ENCODE measurements around the gene PDXK.

The PDXK gene

GRCh38 chr21:43691086-43691795 is 27.7 kb upstream of the PDXK start:
- no peak for ATAC-seq
- TF ChIP-seq ZC3H10 (CRISPR knock-in tag; IDR thresholded peaks at IDR 0.05): no peak
- TF ChIP-seq TSHZ2 (CRISPR knock-in tag; IDR thresholded peaks at IDR 0.05): no peak
- TF ChIP-seq ZNF70 (CRISPR knock-in tag; IDR thresholded peaks at IDR 0.05): no peak
- TF ChIP-seq ZNF565 (CRISPR knock-in tag; conservative IDR thresholded peaks at IDR 0.05; ENCODE audit: low read depth): no peak
- no peak for TF ChIP-seq RARB (CRISPR knock-in tag; IDR thresholded peaks at IDR 0.05)
- no peak for TF ChIP-seq ZFP3 (CRISPR knock-in tag; IDR thresholded peaks at IDR 0.05)
- TF ChIP-seq CREB5 (CRISPR knock-in tag; IDR thresholded peaks at IDR 0.05; ENCODE audit: low read depth): no peak
- TF ChIP-seq POU6F1 (CRISPR knock-in tag; IDR thresholded peaks at IDR 0.05; ENCODE audit: borderline replicate concordance, low read depth): no peak
- no peak for TF ChIP-seq TCF4 (CRISPR knock-in tag; IDR thresholded peaks at IDR 0.05; ENCODE audit: borderline replicate concordance)
- TF ChIP-seq ESRRG (CRISPR knock-in tag; IDR thresholded peaks at IDR 0.05): no peak
- no peak for TF ChIP-seq ISL1 (CRISPR knock-in tag; IDR thresholded peaks at IDR 0.05)
- no peak for TF ChIP-seq PPARA (CRISPR knock-in tag; IDR thresholded peaks at IDR 0.05; ENCODE audit: borderline replicate concordance)
- no peak for TF ChIP-seq ZFP30 (CRISPR knock-in tag; IDR thresholded peaks at IDR 0.05)

GRCh38 chr21:43691801-43692200 is 27.1 kb upstream of the PDXK start:
- TF ChIP-seq ZC3H10 (CRISPR knock-in tag; IDR thresholded peaks at IDR 0.05) (no peak), CSRNP3 (CRISPR knock-in tag; IDR thresholded peaks at IDR 0.05) (no peak), TOX (CRISPR knock-in tag; IDR thresholded peaks at IDR 0.05; ENCODE audit: borderline replicate concordance) (no peak), GLIS3 (CRISPR knock-in tag; IDR thresholded peaks at IDR 0.05) (no peak), TCF4 (CRISPR knock-in tag; IDR thresholded peaks at IDR 0.05; ENCODE audit: borderline replicate concordance) (no peak), RARB (CRISPR knock-in tag; IDR thresholded peaks at IDR 0.05) (no peak), ESRRG (CRISPR knock-in tag; IDR thresholded peaks at IDR 0.05) (no peak), BACH2 (CRISPR knock-in tag; IDR thresholded peaks at IDR 0.05; ENCODE audit: borderline replicate concordance) (no peak), ZNF70 (CRISPR knock-in tag; IDR thresholded peaks at IDR 0.05) (no peak), TSHZ2 (CRISPR knock-in tag; IDR thresholded peaks at IDR 0.05) (no peak), PPARA (CRISPR knock-in tag; IDR thresholded peaks at IDR 0.05; ENCODE audit: borderline replicate concordance) (no peak), ISL1 (CRISPR knock-in tag; IDR thresholded peaks at IDR 0.05) (no peak)
- no peak for ATAC-seq

- ATAC-seq: no peak
- TF ChIP-seq PATZ1 (CRISPR knock-in tag; IDR thresholded peaks at IDR 0.05; ENCODE audit: borderline replicate concordance) (no peak), BACH2 (CRISPR knock-in tag; IDR thresholded peaks at IDR 0.05; ENCODE audit: borderline replicate concordance) (no peak), GLIS3 (CRISPR knock-in tag; IDR thresholded peaks at IDR 0.05) (no peak), ZNF8 (CRISPR knock-in tag; IDR thresholded peaks at IDR 0.05) (no peak), ZNF70 (CRISPR knock-in tag; IDR thresholded peaks at IDR 0.05) (no peak), TCF4 (CRISPR knock-in tag; IDR thresholded peaks at IDR 0.05; ENCODE audit: borderline replicate concordance) (no peak), CSDC2 (CRISPR knock-in tag; IDR thresholded peaks at IDR 0.05) (no peak), ZFP3 (CRISPR knock-in tag; IDR thresholded peaks at IDR 0.05) (no peak), TOX (CRISPR knock-in tag; IDR thresholded peaks at IDR 0.05; ENCODE audit: borderline replicate concordance) (no peak), SNAI2 (CRISPR knock-in tag; IDR thresholded peaks at IDR 0.05) (no peak), RARB (CRISPR knock-in tag; IDR thresholded peaks at IDR 0.05) (no peak), CREB5 (CRISPR knock-in tag; IDR thresholded peaks at IDR 0.05; ENCODE audit: low read depth) (no peak), PPARA (CRISPR knock-in tag; IDR thresholded peaks at IDR 0.05; ENCODE audit: borderline replicate concordance) (no peak), ISL1 (CRISPR knock-in tag; IDR thresholded peaks at IDR 0.05) (no peak), ZNF565 (CRISPR knock-in tag; conservative IDR thresholded peaks at IDR 0.05; ENCODE audit: low read depth) (no peak), ESRRG (CRISPR knock-in tag; IDR thresholded peaks at IDR 0.05) (no peak)
Measured at GRCh38 chr21:43692949-43693348, 26.0 kb upstream of the PDXK start.

All from SK-N-SH treated with all-trans-retinoic acid at 6 μM for 48 hours (cell line).